H1 (cell line): Measurements from ENCODE around the gene CS. TPM values are rescaled to one million over a fixed set of nuclear protein-coding genes. Genes with fewer than 3 reads are reported as not detected.

Source experiments
- ATF3 ChIP-seq: IDR thresholded peaks from 2 replicates; pipeline ENCODE4 v1.6.1; 2011; ENCODE audit warnings: low read depth, mild to moderate bottlenecking, low read length; ENCODE audit not compliant: insufficient read depth
- CEBPB ChIP-seq: IDR thresholded peaks from 2 replicates; pipeline ENCODE4 v1.6.1; 2012; ENCODE audit warnings: low read depth, low read length
- CHD7 ChIP-seq: fragments of 300-600 bp; sonication (generic); IDR thresholded peaks from 2 replicates; pipeline ENCODE4 v1.7.1; 2012; ENCODE audit warnings: low read length, moderate library complexity, mild to moderate bottlenecking, inconsistent platforms; ENCODE audit not compliant: insufficient replicate concordance
- GABPA ChIP-seq: IDR thresholded peaks from 2 replicates; pipeline ENCODE4 v1.6.1; 2011; ENCODE audit warnings: mild to moderate bottlenecking, low read length, moderate library complexity, borderline replicate concordance; ENCODE audit not compliant: insufficient read depth
- KDM4A ChIP-seq: IDR thresholded peaks from one replicate; pipeline ENCODE4 v1.7.1; 2012; ENCODE audit warnings: low read depth, mild to moderate bottlenecking, moderate library complexity, low read length, inconsistent platforms; ENCODE audit not compliant: severe bottlenecking
- POU5F1 ChIP-seq: IDR thresholded peaks from 2 replicates; pipeline ENCODE4 v1.6.1; 2011; ENCODE audit warnings: low read depth, mild to moderate bottlenecking, low read length, moderate library complexity
- RBBP5 ChIP-seq: IDR thresholded peaks from 2 replicates; pipeline ENCODE4 v1.7.1; 2012; ENCODE audit warnings: low read depth, mild to moderate bottlenecking, inconsistent platforms, low read length, moderate library complexity, borderline replicate concordance
- SAP30 ChIP-seq: fragments of 300-600 bp; sonication (generic); IDR thresholded peaks from 2 replicates; pipeline ENCODE4 v1.7.1; 2012; ENCODE audit warnings: low read length, moderate library complexity, mild to moderate bottlenecking, inconsistent platforms; ENCODE audit not compliant: insufficient read depth, insufficient replicate concordance
- SIX5 ChIP-seq: IDR thresholded peaks from 2 replicates; pipeline ENCODE4 v1.6.1; 2011; ENCODE audit warnings: mild to moderate bottlenecking, low read depth, low read length
- TEAD4 ChIP-seq: IDR thresholded peaks from 2 replicates; pipeline ENCODE4 v1.6.1; 2012; ENCODE audit warnings: low read depth, low read length, inconsistent platforms, mixed read lengths
- YY1 ChIP-seq: IDR thresholded peaks from 2 replicates; pipeline ENCODE4 v1.6.1; 2011; ENCODE audit warnings: low read depth, mild to moderate bottlenecking, low read length
- polyA plus RNA-seq, 7 experiments: library from polyadenylated mRNA; depleted of rRNA in 3 of 7; stranded (reverse) in 5 of 7; unstranded in 2 of 7; fragments of >200 nt in 5 of 7; fragments of 200-250 nt in 2 of 7; gene quantifications; 1 replicate in 5 of 7; 2 replicates in 1 of 7; 4 replicates in 1 of 7; pipeline versions ENCODE4 v1.2.1 to v1.2.3, GENCODE V29; 2011 to 2013; ENCODE audit warnings: missing spikeins in 2 of 7, mixed read lengths in 2 of 7
- total RNA-seq: library from RNA; stranded (reverse); fragmentation: NEBNext Ultra II Directional; extraction: Animal tissue kit (Norgen Biotek cat#: 25700); gene quantifications from 2 replicates; pipeline ENCODE4 v1.2.1, GENCODE V29; 2021

CS gene
- total and polyA plus RNA-seq, 2 of the 8 experiments (the other 6 are each of a cell fraction or from before 2014, with no cell fraction given): 96.6 to 238 TPM

GRCh38 chr12:56223571-56224101 lies 76.5 kb downstream of the CS start (continued):
- TF ChIP-seq CHD7: no peak
- TF ChIP-seq RBBP5: no peak; the same call in 1 of the 2 replicates
- TF ChIP-seq SAP30: no peak
- TF ChIP-seq YY1: no peak
- no peak for TF ChIP-seq TEAD4
- no peak for TF ChIP-seq KDM4A
- TF ChIP-seq CEBPB: no peak
- no peak for TF ChIP-seq ATF3
- TF ChIP-seq SIX5: no peak
- TF ChIP-seq POU5F1: no peak
- no peak for TF ChIP-seq GABPA
